ENCODE results near the gene UBXN7.
"Not testable (repeated sequence)": the region's sequence is repeated elsewhere in the genome, so short reads cannot be mapped to it uniquely, and the experiment has no call there.

Gene UBXN7

GRCh38 chr3:196314597-196314996 lies 117.6 kb downstream of the UBXN7 start:
- no peak for DNase-seq

- DNase-seq: not testable (repeated sequence)
Observed at GRCh38 chr3:196314086-196314485, 118.1 kb downstream of the UBXN7 start.

- not testable (repeated sequence) for DNase-seq
Observed at GRCh38 chr3:196302960-196303359, 129.3 kb downstream of the UBXN7 start.

GRCh38 chr3:196302551-196302950 lies 129.7 kb downstream of the UBXN7 start:
- not testable (repeated sequence) for DNase-seq

- no peak for DNase-seq
Observed at GRCh38 chr3:196298521-196298920, 133.7 kb downstream of the UBXN7 start.

All from cortex of kidney (tissue), 1 donor.